ENCODE results near the gene KPTN. TPM values are rescaled to one million over a fixed set of nuclear protein-coding genes. Genes with fewer than 3 reads are reported as not detected.

The KPTN gene
- total RNA-seq, 1 donor from 2014 or later: 16.3 TPM

- DNase-seq (ENCODE audit: low spot score): no peak
These were observed 14.3 kb downstream of the KPTN start for GRCh38 chr19:47469719-47470118.

GRCh38 chr19:47469363-47469700, 14.7 kb downstream of the KPTN start:
- no peak for DNase-seq (ENCODE audit: low spot score)

DNA sequence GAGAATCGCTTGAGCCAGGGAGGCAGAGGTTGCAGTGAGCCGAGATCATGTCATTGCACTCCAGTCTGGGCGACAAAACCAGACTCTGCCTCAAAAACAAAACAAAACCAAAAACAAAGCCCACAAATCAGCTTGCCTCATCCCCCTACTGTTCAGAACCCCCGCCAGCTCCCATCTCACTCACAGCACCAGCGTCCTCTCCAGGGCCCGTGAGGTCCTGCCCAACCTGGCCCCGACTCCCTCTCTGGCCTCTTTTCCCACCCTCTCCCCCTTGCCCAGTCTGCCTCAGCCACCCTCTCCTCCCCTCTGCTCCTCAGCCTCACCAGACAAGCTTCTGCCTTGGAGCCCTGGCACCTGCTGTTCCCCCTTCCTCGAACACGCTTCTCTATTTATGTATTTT, 16.1 kb downstream of the KPTN start:
- DNase-seq (ENCODE audit: low spot score): no peak

- no peak for DNase-seq (ENCODE audit: low spot score)
These were observed 18.1 kb downstream of the KPTN start for GRCh38 chr19:47465957-47466356.

GRCh38 chr19:47464675-47465419, 19.2 kb downstream of the KPTN start:
- DNase-seq (ENCODE audit: low spot score): no peak

DNA sequence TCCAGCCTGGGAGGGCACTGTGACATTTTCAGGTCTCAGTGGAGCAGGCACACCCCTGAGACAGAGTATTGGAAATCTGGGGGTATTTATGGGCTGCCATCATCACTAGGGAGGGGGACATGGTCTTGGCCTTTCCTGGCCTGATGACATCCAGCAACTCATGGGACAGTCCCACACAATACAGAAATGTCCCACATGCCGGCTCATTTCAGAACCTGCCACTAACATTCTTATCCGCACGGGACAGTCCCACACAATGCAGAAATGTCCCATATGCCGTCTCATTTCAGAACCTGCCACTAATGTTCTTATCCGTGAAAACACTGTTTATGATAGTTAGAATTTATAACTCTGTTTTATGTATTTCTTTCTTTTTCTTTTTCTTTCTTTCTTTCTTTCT, 22.1 kb downstream of the KPTN start:
- no peak for DNase-seq (ENCODE audit: low spot score)

- no peak for DNase-seq (ENCODE audit: low spot score)
These were observed 24.5 kb downstream of the KPTN start for GRCh38 chr19:47459477-47459876.

- no peak for DNase-seq (ENCODE audit: low spot score)
These were observed 25.3 kb downstream of the KPTN start for GRCh38 chr19:47458672-47459071.

GRCh38 chr19:47456721-47457474, 27.1 kb downstream of the KPTN start:
- no peak for DNase-seq (ENCODE audit: low spot score)

DNA sequence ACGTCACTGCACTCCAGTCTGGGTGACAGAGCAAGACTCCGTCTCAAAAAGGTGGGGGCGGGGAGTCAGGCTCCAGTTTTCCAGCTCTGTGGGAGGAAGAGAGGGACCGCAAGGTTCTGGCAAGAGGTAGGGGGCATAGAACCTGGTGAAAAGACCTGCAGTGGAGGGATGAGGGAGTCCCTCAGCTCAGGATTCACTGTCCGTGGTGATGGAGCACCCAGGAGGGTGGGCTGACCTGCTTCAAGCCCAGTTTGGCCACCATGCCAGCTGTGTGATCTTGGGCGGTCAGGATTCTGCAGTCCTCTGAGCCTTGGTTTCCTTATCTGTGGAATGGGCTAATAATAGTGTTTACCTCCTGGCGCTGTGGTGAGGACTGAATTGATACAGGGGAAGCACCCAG, 33.5 kb downstream of the KPTN start:
- DNase-seq (ENCODE audit: low spot score): no peak

GRCh38 chr19:47448360-47448727, 35.7 kb downstream of the KPTN start:
- no peak for DNase-seq (ENCODE audit: low spot score)

DNA sequence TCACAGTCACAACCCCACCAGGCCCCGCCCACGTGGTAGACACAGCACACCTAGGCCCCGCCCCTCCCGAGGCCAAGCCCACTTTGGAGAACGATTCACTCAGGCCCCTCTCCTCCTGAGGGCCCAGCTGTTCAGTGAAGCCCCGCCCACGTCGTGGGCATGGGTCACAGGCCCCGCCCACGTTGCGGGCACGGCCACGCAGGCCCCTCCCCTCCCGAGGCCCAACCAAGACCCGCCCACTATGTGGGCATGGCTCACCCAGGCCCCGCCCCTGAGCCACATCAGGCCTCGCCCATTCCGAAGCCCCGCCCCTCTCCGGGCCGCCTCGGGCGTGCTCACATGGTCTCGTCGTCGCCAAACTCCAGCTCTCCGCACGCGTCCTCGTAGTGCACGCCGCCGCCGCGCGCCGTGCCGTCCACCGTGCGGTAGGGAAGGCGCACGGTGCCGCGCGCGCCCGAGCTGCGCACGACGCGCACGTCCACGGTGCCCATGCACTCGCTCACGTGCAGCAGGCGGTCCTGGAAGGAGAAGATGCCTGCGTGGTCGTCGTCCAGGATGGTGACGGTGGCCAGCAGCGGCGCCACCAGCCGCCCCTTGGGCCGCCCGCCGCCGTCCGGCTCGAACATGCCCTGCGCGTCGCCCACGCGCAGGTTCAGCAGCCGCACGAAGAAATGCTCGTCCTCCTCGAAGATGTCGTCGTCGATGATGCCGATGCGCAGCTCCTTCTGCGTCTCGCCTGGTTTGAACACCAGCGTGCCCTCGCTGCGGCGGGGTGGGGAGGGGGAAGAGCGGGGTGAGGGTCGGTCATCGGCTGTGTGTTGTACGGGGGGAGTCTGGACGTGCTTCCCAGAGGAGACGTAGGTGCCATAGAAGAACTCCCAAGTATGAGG, 36.3 kb downstream of the KPTN start:
- DNase-seq (ENCODE audit: low spot score): peak; percentile 77

DNA sequence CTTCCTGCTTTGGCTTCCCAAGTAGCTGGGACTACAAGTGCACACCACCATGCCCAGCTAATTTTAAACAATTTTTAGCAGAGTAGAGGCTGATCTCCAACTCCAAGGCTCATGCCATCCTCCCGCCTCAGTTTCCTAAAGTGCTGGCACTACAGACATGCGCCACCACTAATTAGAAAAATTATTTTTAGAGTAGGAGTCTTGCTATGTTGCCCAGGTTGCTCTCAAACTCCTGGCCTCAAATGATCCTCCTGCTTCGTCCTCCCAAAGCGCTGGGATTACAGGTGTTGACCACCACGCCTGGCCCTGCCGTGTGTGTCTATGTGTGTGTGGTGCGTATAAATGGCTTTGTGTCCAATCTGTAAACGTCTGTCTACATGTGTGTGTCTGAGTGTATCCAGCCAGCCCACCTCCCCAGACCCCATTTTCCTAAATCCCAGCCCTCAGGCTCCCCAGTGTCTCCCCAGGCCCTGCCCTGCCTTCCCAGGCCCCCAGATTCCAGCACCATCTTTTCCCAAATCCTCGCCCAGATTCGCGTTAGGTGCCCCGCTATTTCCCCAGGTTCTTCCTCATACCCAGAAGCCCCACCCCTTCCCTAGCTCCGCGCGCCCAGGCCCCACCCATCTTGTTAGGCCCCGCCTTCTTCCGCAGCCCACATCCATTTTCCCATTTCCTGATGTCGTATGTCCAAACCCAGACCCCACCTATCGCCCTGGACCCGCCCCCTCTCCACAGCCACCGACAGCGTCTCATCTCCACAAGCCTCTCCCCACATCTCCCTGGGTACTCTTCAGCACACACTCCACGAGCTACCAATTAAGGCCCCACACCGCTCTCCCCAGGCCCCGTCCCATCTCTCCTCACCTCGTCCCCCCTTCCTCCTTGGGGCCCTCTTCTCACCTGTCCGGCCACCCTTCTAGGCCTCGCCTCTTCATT, 37.2 kb downstream of the KPTN start:
- peak; percentile 55 for DNase-seq (ENCODE audit: low spot score)

DNA sequence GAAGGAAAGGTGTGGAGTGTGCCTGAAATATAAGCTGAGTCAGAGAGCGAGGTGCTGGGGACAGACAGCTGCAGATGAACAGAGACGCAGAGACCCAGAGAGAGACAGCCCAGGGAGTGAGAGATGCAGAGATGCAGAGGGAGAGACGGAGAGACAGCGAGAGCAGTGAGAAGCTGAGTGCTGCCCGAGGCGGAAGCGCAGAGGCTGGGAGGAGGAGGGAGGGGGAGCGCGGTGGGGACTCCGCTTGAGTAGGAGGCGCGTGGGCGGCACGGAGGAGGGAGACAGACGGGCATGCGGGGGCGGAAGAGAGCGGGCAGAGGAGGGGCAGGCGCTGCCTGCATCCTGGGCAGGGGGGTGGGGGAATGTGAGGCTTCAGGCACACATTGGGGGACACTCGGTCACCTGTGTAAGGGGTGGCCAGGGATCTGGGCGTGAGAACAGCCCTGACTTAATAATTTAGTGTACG, 38.0 kb downstream of the KPTN start:
- DNase-seq (ENCODE audit: low spot score): no peak

DNA sequence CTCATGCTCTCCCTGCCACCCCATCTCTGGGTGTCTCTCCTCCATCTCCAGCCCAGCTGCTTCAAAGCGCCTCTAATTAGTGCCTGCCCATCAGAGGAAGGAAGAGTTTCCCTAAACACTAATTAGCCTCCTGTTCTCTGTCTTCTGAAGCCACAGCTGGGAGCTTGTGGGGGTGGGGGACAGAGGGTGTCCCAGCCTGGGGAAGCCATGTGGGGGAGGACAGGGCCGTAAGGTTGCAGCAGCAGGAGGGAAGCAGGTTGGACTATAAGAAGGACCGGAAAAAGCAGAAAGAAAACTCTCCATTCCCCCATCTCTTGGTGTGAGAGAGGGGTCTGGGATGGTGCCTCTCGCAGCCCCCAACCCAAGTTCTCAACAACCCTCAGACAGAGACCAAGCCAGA, 38.5 kb downstream of the KPTN start:
- no peak for DNase-seq (ENCODE audit: low spot score)

- no peak for DNase-seq (ENCODE audit: low spot score)
These were observed 39.6 kb downstream of the KPTN start for GRCh38 chr19:47444388-47444821.

- no peak for DNase-seq (ENCODE audit: low spot score)
These were observed 40.7 kb downstream of the KPTN start for GRCh38 chr19:47443331-47443730.

DNA sequence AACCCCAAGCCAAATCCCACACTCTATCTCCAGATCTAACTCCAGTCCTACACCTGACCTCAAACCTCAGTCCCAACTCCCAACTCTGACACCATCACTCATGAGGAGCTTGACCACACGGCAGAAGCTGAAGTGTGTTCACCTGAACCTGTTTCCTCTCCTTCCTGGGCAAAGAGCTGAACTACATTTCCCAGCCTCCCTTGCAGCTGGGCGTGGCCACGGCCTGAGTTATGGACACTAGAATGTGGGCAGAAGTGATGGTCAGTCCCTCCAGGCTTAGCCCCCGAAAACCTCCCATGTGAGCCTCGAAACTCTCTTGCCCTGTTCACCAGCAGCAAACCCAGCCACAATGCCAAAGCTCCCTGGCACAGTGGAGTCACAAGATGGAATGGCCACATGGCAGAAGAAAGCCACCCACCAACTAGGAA, 45.2 kb downstream of the KPTN start:
- no peak for DNase-seq (ENCODE audit: low spot score)

- DNase-seq (ENCODE audit: low spot score): no peak
These were observed 46.5 kb downstream of the KPTN start for GRCh38 chr19:47437500-47437899.

DNA sequence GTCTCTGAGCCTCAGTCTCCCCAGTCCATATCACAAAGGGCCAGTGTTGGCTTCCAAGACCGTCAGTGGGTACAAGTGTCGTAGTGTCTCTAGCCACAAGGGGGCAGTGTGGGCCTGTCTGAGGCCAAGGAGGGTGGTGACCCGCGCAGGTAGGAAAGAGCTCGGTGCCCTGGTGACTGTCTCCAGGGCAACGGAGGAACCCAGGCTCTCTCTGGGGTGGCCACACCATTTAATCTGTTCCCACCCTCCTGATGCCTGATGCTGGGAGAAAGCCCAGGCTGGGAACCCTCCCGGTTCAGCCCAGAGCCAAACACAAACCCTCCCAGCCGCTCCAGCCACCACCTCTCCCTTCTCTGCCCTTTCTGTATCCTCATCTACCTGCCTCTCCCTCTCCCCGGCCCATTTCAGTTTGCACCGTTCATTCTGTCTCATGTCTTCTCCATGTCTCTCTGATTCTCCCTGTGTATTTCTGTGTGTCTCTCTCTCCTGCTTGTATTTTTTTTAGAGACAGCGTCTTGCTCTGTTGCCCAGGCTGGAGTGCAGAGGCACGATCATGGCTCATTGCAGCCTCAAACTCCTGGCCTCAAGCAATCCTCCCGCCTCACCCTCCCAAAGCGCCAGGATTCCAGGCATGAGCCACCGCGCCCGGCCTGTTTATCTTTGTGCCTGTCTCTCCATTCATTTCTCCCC, 47.2 kb downstream of the KPTN start:
- peak; percentile 81 for DNase-seq (ENCODE audit: low spot score)

Data from mucosa of gallbladder (tissue), 1 donor.